IMR-90 (cell line): Measurements from ENCODE around the gene ELMO1. TPM values are rescaled to one million over a fixed set of nuclear protein-coding genes. Genes with fewer than 3 reads are reported as not detected.

Experiments
- ATAC-seq: fragments of 200-7000 bp; cut with Tn5 transposase; 2 replicates; pipeline ENCODE4 v1.9.1; 2020; ENCODE audit warnings: low read depth, mild to moderate bottlenecking, moderate library complexity
- BruUV-seq: library from RNA; stranded (reverse); fragments of 400-500 nt; replicated peaks from 2 replicates; lab custom pipeline; 2021; lab: Mats Ljungman, UMichigan
- CTCF ChIA-PET: fragments of 300-600 bp; formaldehyde crosslinking; extraction: SDS; loops from one replicate; lab custom pipeline; 2021; ENCODE audit warnings: antibody characterized with exemption; lab: Yijun Ruan, JAX
- POLR2A ChIA-PET: fragments of 300-600 bp; sonication (Branson Sonifier 250); formaldehyde crosslinking; loops from one replicate; lab custom pipeline; 2022; ENCODE audit warnings: antibody characterized with exemption; ENCODE audit not compliant: unreplicated experiment; lab: Charles Lee
- DNase-seq: peaks from one replicate; pipeline ENCODE4 v3.0.0; 2013
- H2AFZ ChIP-seq: replicated peaks from 2 replicates; pipeline ENCODE3; 2013; ENCODE audit warnings: low read length, mild to moderate bottlenecking; ENCODE audit not compliant: poor library complexity
- H2AK5ac ChIP-seq: 2 replicates; pipeline ENCODE4 v1.6.1; 2013; ENCODE audit warnings: low read depth, low read length, inconsistent platforms
- H2AK9ac ChIP-seq: replicated peaks from 2 replicates; pipeline ENCODE3; 2013; ENCODE audit warnings: mild to moderate bottlenecking, low read depth, low read length, moderate library complexity; ENCODE audit not compliant: poor library complexity
- H2BK120ac ChIP-seq: 2 replicates; pipeline ENCODE4 v1.6.1; 2013; ENCODE audit warnings: low read depth, low read length, inconsistent platforms
- H2BK15ac ChIP-seq: 3 replicates; pipeline ENCODE4 v1.6.1; 2013; ENCODE audit warnings: low read depth, low read length, inconsistent platforms
- H2BK20ac ChIP-seq: 2 replicates; pipeline ENCODE4 v1.6.1; 2013; ENCODE audit warnings: low read depth, mild to moderate bottlenecking, inconsistent platforms, low read length, moderate library complexity
- H2BK5ac ChIP-seq: 2 replicates; pipeline ENCODE4 v1.6.1; 2013; ENCODE audit warnings: mild to moderate bottlenecking, low read depth, low read length, inconsistent platforms; ENCODE audit not compliant: poor library complexity, severe bottlenecking
- H3K14ac ChIP-seq: replicated peaks from 2 replicates; pipeline ENCODE4 v1.6.1; 2013; ENCODE audit warnings: low read depth, low read length, inconsistent platforms
- H3K18ac ChIP-seq: 2 replicates; pipeline ENCODE4 v1.6.1; 2013; ENCODE audit warnings: low read depth, low read length, control low read depth
- H3K23ac ChIP-seq: 2 replicates; pipeline ENCODE4 v1.6.1; 2013; ENCODE audit warnings: low read depth, low read length, inconsistent platforms
- H3K27ac ChIP-seq: 2 replicates; pipeline ENCODE4 v1.5.1; 2013; ENCODE audit warnings: mild to moderate bottlenecking, control low read depth, low read length; ENCODE audit not compliant: insufficient read depth
- H3K27me3 ChIP-seq: 2 replicates; pipeline ENCODE4 v1.6.1; 2013; ENCODE audit warnings: low read length; ENCODE audit not compliant: control insufficient read depth, insufficient read depth
- H3K36me3 ChIP-seq: 2 replicates; pipeline ENCODE4 v1.6.1; 2013; ENCODE audit warnings: low read length, mixed read lengths; ENCODE audit not compliant: control insufficient read depth, insufficient read depth
- H3K4ac ChIP-seq: 2 replicates; pipeline ENCODE4 v1.6.1; 2013; ENCODE audit warnings: low read depth, low read length, inconsistent platforms
- H3K4me1 ChIP-seq: 2 replicates; pipeline ENCODE4 v1.6.1; 2013; ENCODE audit warnings: low read length, mixed read lengths; ENCODE audit not compliant: control insufficient read depth, insufficient read depth
- H3K4me2 ChIP-seq: 2 replicates; pipeline ENCODE4 v1.6.1; 2013; ENCODE audit warnings: low read depth, mild to moderate bottlenecking, control low read depth, low read length, moderate library complexity
- H3K4me3 ChIP-seq: 2 replicates; pipeline ENCODE4 v1.5.1; 2013; ENCODE audit warnings: low read depth, mild to moderate bottlenecking, control low read depth, low read length, moderate library complexity; ENCODE audit not compliant: insufficient read depth
- H3K56ac ChIP-seq: 2 replicates; pipeline ENCODE4 v1.6.1; 2013; ENCODE audit warnings: low read length, inconsistent platforms; ENCODE audit not compliant: insufficient read depth; ENCODE audit errors: extremely low read depth
- H3K79me1 ChIP-seq, 2 experiments: 2 replicates each; pipeline ENCODE4 v1.6.1; 2013; ENCODE audit warnings: low read length in 2 of 2, inconsistent platforms in 1 of 2, low read depth in 1 of 2
- H3K9ac ChIP-seq: 2 replicates; pipeline ENCODE4 v1.6.1; 2013; ENCODE audit warnings: low read depth, low read length, control low read depth
- H3K9me1 ChIP-seq: 2 replicates; pipeline ENCODE4 v1.6.1; 2013; ENCODE audit warnings: low read length, inconsistent platforms; ENCODE audit not compliant: insufficient read depth
- H3K9me3 ChIP-seq: 2 replicates; pipeline ENCODE4 v1.6.1; 2013; ENCODE audit warnings: low read length; ENCODE audit not compliant: control insufficient read depth, insufficient read depth
- H4K20me1 ChIP-seq: 2 replicates; pipeline ENCODE4 v1.6.1; 2013; ENCODE audit warnings: low read length, inconsistent platforms; ENCODE audit not compliant: insufficient read depth
- H4K5ac ChIP-seq: 2 replicates; pipeline ENCODE4 v1.6.1; 2013; ENCODE audit warnings: mild to moderate bottlenecking, low read depth, low read length, control low read depth
- H4K8ac ChIP-seq, 2 experiments: 2 replicates each; pipeline ENCODE4 v1.6.1; 2013; ENCODE audit warnings: low read depth in 2 of 2, low read length in 2 of 2, control low read depth in 1 of 2, inconsistent platforms in 1 of 2
- H4K91ac ChIP-seq: 2 replicates; pipeline ENCODE4 v1.6.1; 2013; ENCODE audit warnings: low read depth, low read length, inconsistent platforms; ENCODE audit not compliant: insufficient read depth
- BHLHE40 ChIP-seq: fragments of 150-350 bp; IDR thresholded peaks from 2 replicates; pipeline ENCODE4 v1.6.1; 2016; ENCODE audit warnings: mild to moderate bottlenecking, low read depth, low read length
- CEBPB ChIP-seq: IDR thresholded peaks from 2 replicates; pipeline ENCODE4 v1.6.1; 2012; ENCODE audit warnings: low read depth, low read length, improper control_type of control experiment
- CHD1 ChIP-seq: IDR thresholded peaks from 2 replicates; pipeline ENCODE4 v1.6.1; 2012; ENCODE audit warnings: low read depth, low read length, improper control_type of control experiment
- ELK1 ChIP-seq: fragments of 150-350 bp; IDR thresholded peaks from 2 replicates; pipeline ENCODE4 v1.6.1; 2016; ENCODE audit warnings: low read depth, mild to moderate bottlenecking, low read length, moderate library complexity, borderline replicate concordance
- MAFK ChIP-seq: IDR thresholded peaks from 2 replicates; pipeline ENCODE4 v1.6.1; 2012; ENCODE audit warnings: low read depth, low read length, improper control_type of control experiment
- MAZ ChIP-seq: IDR thresholded peaks from 2 replicates; pipeline ENCODE4 v1.6.1; 2012; ENCODE audit warnings: low read depth, mild to moderate bottlenecking, low read length, improper control_type of control experiment, moderate library complexity, borderline replicate concordance
- MXI1 ChIP-seq: IDR thresholded peaks from 2 replicates; pipeline ENCODE4 v1.6.1; 2012; ENCODE audit warnings: low read depth, mild to moderate bottlenecking, low read length, moderate library complexity, borderline replicate concordance
- RAD21 ChIP-seq: IDR thresholded peaks from 2 replicates; pipeline ENCODE4 v1.6.1; 2012; ENCODE audit warnings: low read length, improper control_type of control experiment
- SMC3 ChIP-seq: fragments of 150-350 bp; IDR thresholded peaks from 2 replicates; pipeline ENCODE4 v1.6.1; 2016; ENCODE audit warnings: low read depth, mild to moderate bottlenecking, antibody characterized with exemption, low read length, moderate library complexity
- USF2 ChIP-seq: fragments of 150-350 bp; IDR thresholded peaks from 2 replicates; pipeline ENCODE4 v1.6.1; 2017; ENCODE audit warnings: mild to moderate bottlenecking, antibody characterized with exemption, low read length, low read depth
- dilution Hi-C: fragments of 300-500 bp; cut with HindIII; formaldehyde crosslinking; loops from one replicate; pipeline ENCODE4 v1.14.3; 2018; ENCODE audit warnings: low sequenced_read_pairs; ENCODE audit not compliant: unreplicated experiment
- in situ Hi-C: fragments of 300-500 bp; cut with MboI; formaldehyde crosslinking; loops from 3 replicates; pipeline ENCODE4 v1.14.3; 2019; ENCODE audit warnings: low sequenced_read_pairs, inconsistent platforms, mixed read lengths
- intact Hi-C: fragments of 100-400 bp; cut with micrococcal nuclease; formaldehyde crosslinking; loops from 2 replicates; pipeline ENCODE4 v1.10.0; 2022
- polyA plus RNA-seq, 3 experiments: library from polyadenylated mRNA; depleted of rRNA; stranded (reverse); fragments of >200 nt; gene quantifications; 2 replicates each; pipeline ENCODE4 v1.2.3, GENCODE V29; 2012; ENCODE audit warnings: low replicate concordance in 1 of 3
- total RNA-seq: library from RNA; depleted of rRNA; stranded (reverse); fragments of >200 nt; gene quantifications from 2 replicates; pipeline ENCODE4 v1.2.3, GENCODE V29; 2012

ELMO1 gene
- total and polyA plus RNA-seq, 2 of the 4 experiments (the other 2 are of a cell fraction), result 0.03 TPM; not detected in 1

- no peak overlapping the region for H3K18ac ChIP-seq
- no peak overlapping the region for H2AK9ac ChIP-seq
- in situ Hi-C loops, result no loop called here
- H3K79me1 ChIP-seq, result no peaks in the 10 kb centered on the region
- intact Hi-C loops, result no loop called here
- no peak overlapping the region for H2BK5ac ChIP-seq
- H3K36me3 ChIP-seq, result no peaks in the 10 kb centered on the region
- H2BK15ac ChIP-seq, result no peak overlapping the region
- BruUV-seq, result no TSS peak
- ChIA-PET POLR2A (no interaction called here), CTCF (no interaction called here)
- H2BK20ac ChIP-seq, result no peak overlapping the region
- H3K4ac ChIP-seq, result no peak overlapping the region
- no peak overlapping the region for H3K4me3 ChIP-seq
- H3K9me1 ChIP-seq, result no peaks in the 10 kb centered on the region
- no peak overlapping the region for H4K8ac ChIP-seq
- H2AK5ac ChIP-seq, result no peak overlapping the region
- peaks cover 14% of the 10 kb centered on the region for H3K9me3 ChIP-seq
- no peak for TF ChIP-seq SMC3
- no peak for TF ChIP-seq MAFK
- no peak for TF ChIP-seq USF2
- no peak for TF ChIP-seq MAZ
- no peak for TF ChIP-seq MXI1
- no peak for TF ChIP-seq CEBPB
- TF ChIP-seq BHLHE40, result no peak
- TF ChIP-seq ELK1, result no peak
- TF ChIP-seq CHD1, result no peak
- TF ChIP-seq RAD21, result no peak
- no peak overlapping the region for H2AFZ ChIP-seq
- H3K27ac ChIP-seq, result no peak overlapping the region
- no peak overlapping the region for H3K23ac ChIP-seq
- no peak overlapping the region for H3K9ac ChIP-seq
- H4K5ac ChIP-seq, result no peak overlapping the region
- H3K4me2 ChIP-seq, result no peak overlapping the region
- dilution Hi-C loops, result no loop called here
- H2BK120ac ChIP-seq, result no peak overlapping the region
- H3K27me3 ChIP-seq, result no peaks in the 10 kb centered on the region
- no peak overlapping the region for H4K91ac ChIP-seq
- no peak overlapping the region for H3K14ac ChIP-seq
- H3K56ac ChIP-seq, result no peak overlapping the region
- no peak for ATAC-seq
- no peak for DNase-seq
- no peaks in the 10 kb centered on the region for H4K20me1 ChIP-seq
- H3K4me1 ChIP-seq, result no peaks in the 10 kb centered on the region
Observed at GRCh38 chr7:37419496-37419895, 29.2 kb downstream of the ELMO1 start.
